WTC11 (cell line): ENCODE data around the gene KCNMA1.

ENCODE experiments used
- TF ChIP-seq, protein P1 (sequence below): fragments of 200-600 bp; IDR thresholded peaks from 2 replicates; pipeline ENCODE4 v1.8.0; 2022; ENCODE audit warnings: antibody characterized with exemption
- TF ChIP-seq, protein P2 (sequence below): sonication (generic); formaldehyde crosslinking; IDR thresholded peaks from 2 replicates; pipeline ENCODE4 v1.8.0; 2022; ENCODE audit warnings: mild to moderate bottlenecking, missing genetic modification reagents
- TF ChIP-seq, protein P3 (sequence below): sonication (generic); formaldehyde crosslinking; IDR thresholded peaks from 2 replicates; pipeline ENCODE4 v1.8.0; 2022; ENCODE audit warnings: mild to moderate bottlenecking, missing genetic modification reagents
- TF ChIP-seq, protein P4 (sequence below): sonication (generic); formaldehyde crosslinking; conservative IDR thresholded peaks from 2 replicates; pipeline ENCODE4 v1.8.1; 2022; ENCODE audit warnings: mild to moderate bottlenecking, missing genetic modification reagents
- TF ChIP-seq, protein P5 (sequence below): sonication (generic); formaldehyde crosslinking; IDR thresholded peaks from 2 replicates; pipeline ENCODE4 v1.8.1; 2023; ENCODE audit warnings: mild to moderate bottlenecking, missing genetic modification reagents

DNA sequence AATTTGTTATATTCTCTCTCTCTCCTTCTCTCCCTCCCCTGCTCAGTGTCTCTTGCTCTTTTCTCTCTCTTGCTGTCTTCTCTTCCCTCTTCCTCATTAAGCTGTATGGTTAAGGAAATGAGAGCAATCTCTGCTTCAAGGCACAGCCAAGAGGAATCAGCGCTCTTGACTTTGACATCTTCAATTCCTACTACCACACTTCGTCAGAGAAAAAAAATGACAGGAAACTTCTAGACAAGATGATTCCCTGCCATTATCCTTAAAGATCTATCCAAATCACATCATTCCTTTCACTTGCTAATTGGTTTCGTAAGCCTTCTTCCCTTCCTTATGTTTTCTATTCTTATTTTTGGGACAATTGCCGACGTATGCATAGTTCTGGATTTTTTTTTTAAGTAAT, 425.0 kb downstream of the KCNMA1 start:
- TF ChIP-seq, protein P1, sequence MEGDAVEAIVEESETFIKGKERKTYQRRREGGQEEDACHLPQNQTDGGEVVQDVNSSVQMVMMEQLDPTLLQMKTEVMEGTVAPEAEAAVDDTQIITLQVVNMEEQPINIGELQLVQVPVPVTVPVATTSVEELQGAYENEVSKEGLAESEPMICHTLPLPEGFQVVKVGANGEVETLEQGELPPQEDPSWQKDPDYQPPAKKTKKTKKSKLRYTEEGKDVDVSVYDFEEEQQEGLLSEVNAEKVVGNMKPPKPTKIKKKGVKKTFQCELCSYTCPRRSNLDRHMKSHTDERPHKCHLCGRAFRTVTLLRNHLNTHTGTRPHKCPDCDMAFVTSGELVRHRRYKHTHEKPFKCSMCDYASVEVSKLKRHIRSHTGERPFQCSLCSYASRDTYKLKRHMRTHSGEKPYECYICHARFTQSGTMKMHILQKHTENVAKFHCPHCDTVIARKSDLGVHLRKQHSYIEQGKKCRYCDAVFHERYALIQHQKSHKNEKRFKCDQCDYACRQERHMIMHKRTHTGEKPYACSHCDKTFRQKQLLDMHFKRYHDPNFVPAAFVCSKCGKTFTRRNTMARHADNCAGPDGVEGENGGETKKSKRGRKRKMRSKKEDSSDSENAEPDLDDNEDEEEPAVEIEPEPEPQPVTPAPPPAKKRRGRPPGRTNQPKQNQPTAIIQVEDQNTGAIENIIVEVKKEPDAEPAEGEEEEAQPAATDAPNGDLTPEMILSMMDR: no peak
- TF ChIP-seq, protein P2, sequence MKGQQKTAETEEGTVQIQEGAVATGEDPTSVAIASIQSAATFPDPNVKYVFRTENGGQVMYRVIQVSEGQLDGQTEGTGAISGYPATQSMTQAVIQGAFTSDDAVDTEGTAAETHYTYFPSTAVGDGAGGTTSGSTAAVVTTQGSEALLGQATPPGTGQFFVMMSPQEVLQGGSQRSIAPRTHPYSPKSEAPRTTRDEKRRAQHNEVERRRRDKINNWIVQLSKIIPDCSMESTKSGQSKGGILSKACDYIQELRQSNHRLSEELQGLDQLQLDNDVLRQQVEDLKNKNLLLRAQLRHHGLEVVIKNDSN (CRISPR knock-in tag): no peak
- TF ChIP-seq, protein P3, sequence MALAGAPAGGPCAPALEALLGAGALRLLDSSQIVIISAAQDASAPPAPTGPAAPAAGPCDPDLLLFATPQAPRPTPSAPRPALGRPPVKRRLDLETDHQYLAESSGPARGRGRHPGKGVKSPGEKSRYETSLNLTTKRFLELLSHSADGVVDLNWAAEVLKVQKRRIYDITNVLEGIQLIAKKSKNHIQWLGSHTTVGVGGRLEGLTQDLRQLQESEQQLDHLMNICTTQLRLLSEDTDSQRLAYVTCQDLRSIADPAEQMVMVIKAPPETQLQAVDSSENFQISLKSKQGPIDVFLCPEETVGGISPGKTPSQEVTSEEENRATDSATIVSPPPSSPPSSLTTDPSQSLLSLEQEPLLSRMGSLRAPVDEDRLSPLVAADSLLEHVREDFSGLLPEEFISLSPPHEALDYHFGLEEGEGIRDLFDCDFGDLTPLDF (CRISPR knock-in tag): no peak
- TF ChIP-seq, protein P4, sequence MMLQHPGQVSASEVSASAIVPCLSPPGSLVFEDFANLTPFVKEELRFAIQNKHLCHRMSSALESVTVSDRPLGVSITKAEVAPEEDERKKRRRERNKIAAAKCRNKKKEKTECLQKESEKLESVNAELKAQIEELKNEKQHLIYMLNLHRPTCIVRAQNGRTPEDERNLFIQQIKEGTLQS: no peak
- TF ChIP-seq, protein P5, sequence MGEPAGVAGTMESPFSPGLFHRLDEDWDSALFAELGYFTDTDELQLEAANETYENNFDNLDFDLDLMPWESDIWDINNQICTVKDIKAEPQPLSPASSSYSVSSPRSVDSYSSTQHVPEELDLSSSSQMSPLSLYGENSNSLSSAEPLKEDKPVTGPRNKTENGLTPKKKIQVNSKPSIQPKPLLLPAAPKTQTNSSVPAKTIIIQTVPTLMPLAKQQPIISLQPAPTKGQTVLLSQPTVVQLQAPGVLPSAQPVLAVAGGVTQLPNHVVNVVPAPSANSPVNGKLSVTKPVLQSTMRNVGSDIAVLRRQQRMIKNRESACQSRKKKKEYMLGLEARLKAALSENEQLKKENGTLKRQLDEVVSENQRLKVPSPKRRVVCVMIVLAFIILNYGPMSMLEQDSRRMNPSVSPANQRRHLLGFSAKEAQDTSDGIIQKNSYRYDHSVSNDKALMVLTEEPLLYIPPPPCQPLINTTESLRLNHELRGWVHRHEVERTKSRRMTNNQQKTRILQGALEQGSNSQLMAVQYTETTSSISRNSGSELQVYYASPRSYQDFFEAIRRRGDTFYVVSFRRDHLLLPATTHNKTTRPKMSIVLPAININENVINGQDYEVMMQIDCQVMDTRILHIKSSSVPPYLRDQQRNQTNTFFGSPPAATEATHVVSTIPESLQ (CRISPR knock-in tag): no peak
